Mesothelial cell of epicardium (in vitro differentiated cells): ENCODE results near the gene RHBDF1. TPM values are rescaled to one million over a fixed set of nuclear protein-coding genes. Genes with fewer than 3 reads are reported as not detected.

Source experiments
- DNase-seq, 2 experiments: peaks; one replicate each; pipeline ENCODE4 v3.0.0; 2021; ENCODE audit warnings: low spot score in 2 of 2; ENCODE audit not compliant: unreplicated experiment in 2 of 2
- H3K27ac Mint-ChIP-seq: 2 replicates; pipeline ENCODE4 v1.8.0; 2021; ENCODE audit warnings: mixed read lengths
- H3K27me3 Mint-ChIP-seq: 2 replicates; pipeline ENCODE4 v1.8.0; 2021; ENCODE audit warnings: low read depth, mixed read lengths
- H3K36me3 Mint-ChIP-seq: 2 replicates; pipeline ENCODE4 v1.8.0; 2021; ENCODE audit warnings: mixed read lengths
- H3K4me1 Mint-ChIP-seq: 2 replicates; pipeline ENCODE4 v1.8.0; 2021; ENCODE audit warnings: mixed read lengths
- H3K4me3 Mint-ChIP-seq: 2 replicates; pipeline ENCODE4 v1.8.0; 2021; ENCODE audit warnings: mild to moderate bottlenecking, moderate library complexity, mixed read lengths
- H3K9me3 Mint-ChIP-seq: 2 replicates; pipeline ENCODE4 v1.8.0; 2021; ENCODE audit warnings: mixed read lengths
- CTCF ChIP-seq: fragments of 200-600 bp; sonication (generic); IDR thresholded peaks from one replicate; pipeline ENCODE4 v1.5.0; 2021; ENCODE audit warnings: antibody characterized with exemption; ENCODE audit not compliant: unreplicated experiment
- total RNA-seq: library from RNA; stranded (reverse); gene quantifications from 3 replicates; pipeline ENCODE4 v1.2.1, GENCODE V29; 2021

Gene RHBDF1
- total RNA-seq = 73.5 to 81.2 TPM (median 73.5 TPM) in 3 replicates

GRCh38 chr16:72561-73548 lies at the start of gene RHBDF1:
Gene RHBDF1, minus strand, starts transcription at chr16:72631. Its CDS starts 7,616 bp downstream, at chr16:65015.
- DNase-seq = peak; percentile 63 to 75
- peaks cover 61% of the 10 kb centered on the region for H3K4me1 Mint-ChIP-seq
- H3K4me3 Mint-ChIP-seq = peak within 1 kb of the TSS; percentile 85
- H3K36me3 Mint-ChIP-seq = no peaks in the 10 kb centered on the region
- no peaks in the 10 kb centered on the region for H3K9me3 Mint-ChIP-seq
- H3K27ac Mint-ChIP-seq = peak within 1 kb of the TSS; percentile 97
- no peak for TF ChIP-seq CTCF
- H3K27me3 Mint-ChIP-seq = no peaks in the 10 kb centered on the region

- H3K36me3 Mint-ChIP-seq = peaks cover 6% of the 10 kb centered on the region
- H3K9me3 Mint-ChIP-seq = no peaks in the 10 kb centered on the region
- H3K4me3 Mint-ChIP-seq = no peak overlapping the region
- H3K27me3 Mint-ChIP-seq = no peaks in the 10 kb centered on the region
- H3K27ac Mint-ChIP-seq = no peak overlapping the region
- TF ChIP-seq CTCF = no peak
- DNase-seq = no peak
- H3K4me1 Mint-ChIP-seq = no peaks in the 10 kb centered on the region
These were observed 48.3 kb upstream of the RHBDF1 start for GRCh38 chr16:120756-121155.

GRCh38 chr16:119835-120491 lies 47.5 kb upstream of the RHBDF1 start:
- Mint-ChIP-seq H3K27ac (no peak overlapping the region), H3K36me3 (peaks cover 8% of the 10 kb centered on the region), H3K9me3 (no peaks in the 10 kb centered on the region), H3K4me3 (no peak overlapping the region), H3K4me1 (no peaks in the 10 kb centered on the region), H3K27me3 (no peaks in the 10 kb centered on the region)
- no peak for TF ChIP-seq CTCF
- no peak for DNase-seq

GRCh38 chr16:119295-119694 lies 46.9 kb upstream of the RHBDF1 start:
- Mint-ChIP-seq H3K4me1 (no peaks in the 10 kb centered on the region), H3K36me3 (peaks cover 10% of the 10 kb centered on the region), H3K4me3 (no peak overlapping the region), H3K27me3 (no peaks in the 10 kb centered on the region), H3K9me3 (no peaks in the 10 kb centered on the region), H3K27ac (no peak overlapping the region)
- no peak for DNase-seq
- no peak for TF ChIP-seq CTCF

- H3K4me1 Mint-ChIP-seq = no peaks in the 10 kb centered on the region
- no peak for DNase-seq
- no peaks in the 10 kb centered on the region for H3K9me3 Mint-ChIP-seq
- H3K27ac Mint-ChIP-seq = no peak overlapping the region
- H3K36me3 Mint-ChIP-seq = peaks cover 11% of the 10 kb centered on the region
- H3K27me3 Mint-ChIP-seq = no peaks in the 10 kb centered on the region
- no peak for TF ChIP-seq CTCF
- no peak overlapping the region for H3K4me3 Mint-ChIP-seq
These were observed 46.4 kb upstream of the RHBDF1 start for GRCh38 chr16:118857-119256.
